ENCODE measurements around the gene GALNT6. TPM values are rescaled to one million over a fixed set of nuclear protein-coding genes. Genes with fewer than 3 reads are reported as not detected.
"Not testable (repeated sequence)": the region's sequence is repeated elsewhere in the genome, so short reads cannot be mapped to it uniquely, and the experiment has no call there.

GALNT6 gene
- total RNA-seq, 1 donor from 2014 or later, result 0.90 TPM

DNA sequence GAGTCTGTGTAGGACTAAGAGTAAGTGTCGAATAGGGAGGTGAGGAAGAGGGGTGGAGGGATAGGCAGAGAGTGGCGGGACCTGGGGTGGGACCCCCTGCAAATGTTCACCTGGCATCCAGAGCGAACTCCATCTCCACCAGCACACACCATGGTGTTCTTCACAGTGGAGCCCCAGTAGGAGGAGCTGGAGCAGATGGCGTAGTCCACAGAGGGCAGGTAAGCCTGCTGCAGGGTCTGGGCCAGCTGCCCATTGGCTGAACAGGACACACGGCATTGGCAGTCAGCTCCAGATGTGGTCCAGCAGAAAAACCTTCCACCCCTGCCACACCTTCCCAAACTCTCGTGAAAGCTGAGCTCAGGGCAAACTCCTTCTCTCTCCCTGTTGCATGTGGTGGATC is 51.5 kb downstream of the GALNT6 start:
- TF ChIP-seq, protein P1, sequence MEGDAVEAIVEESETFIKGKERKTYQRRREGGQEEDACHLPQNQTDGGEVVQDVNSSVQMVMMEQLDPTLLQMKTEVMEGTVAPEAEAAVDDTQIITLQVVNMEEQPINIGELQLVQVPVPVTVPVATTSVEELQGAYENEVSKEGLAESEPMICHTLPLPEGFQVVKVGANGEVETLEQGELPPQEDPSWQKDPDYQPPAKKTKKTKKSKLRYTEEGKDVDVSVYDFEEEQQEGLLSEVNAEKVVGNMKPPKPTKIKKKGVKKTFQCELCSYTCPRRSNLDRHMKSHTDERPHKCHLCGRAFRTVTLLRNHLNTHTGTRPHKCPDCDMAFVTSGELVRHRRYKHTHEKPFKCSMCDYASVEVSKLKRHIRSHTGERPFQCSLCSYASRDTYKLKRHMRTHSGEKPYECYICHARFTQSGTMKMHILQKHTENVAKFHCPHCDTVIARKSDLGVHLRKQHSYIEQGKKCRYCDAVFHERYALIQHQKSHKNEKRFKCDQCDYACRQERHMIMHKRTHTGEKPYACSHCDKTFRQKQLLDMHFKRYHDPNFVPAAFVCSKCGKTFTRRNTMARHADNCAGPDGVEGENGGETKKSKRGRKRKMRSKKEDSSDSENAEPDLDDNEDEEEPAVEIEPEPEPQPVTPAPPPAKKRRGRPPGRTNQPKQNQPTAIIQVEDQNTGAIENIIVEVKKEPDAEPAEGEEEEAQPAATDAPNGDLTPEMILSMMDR (IDR thresholded peaks at IDR 0.05), result no peak
- peaks cover 5% of the 10 kb centered on the region for H3K4me1 Mint-ChIP-seq (ENCODE audit: low read depth)
- no peaks in the 10 kb centered on the region for H3K27me3 Mint-ChIP-seq (ENCODE audit: low read depth)
- no peak overlapping the region for H3K27ac Mint-ChIP-seq (ENCODE audit: unreplicated experiment)
- H3K4me3 Mint-ChIP-seq (ENCODE audit: unreplicated experiment), result no peak overlapping the region
- H3K9me3 Mint-ChIP-seq (ENCODE audit: low read depth), result no peaks in the 10 kb centered on the region
- no peaks in the 10 kb centered on the region for H3K36me3 Mint-ChIP-seq (ENCODE audit: low read depth)
- no peak for DNase-seq (ENCODE audit: low spot score)

DNA sequence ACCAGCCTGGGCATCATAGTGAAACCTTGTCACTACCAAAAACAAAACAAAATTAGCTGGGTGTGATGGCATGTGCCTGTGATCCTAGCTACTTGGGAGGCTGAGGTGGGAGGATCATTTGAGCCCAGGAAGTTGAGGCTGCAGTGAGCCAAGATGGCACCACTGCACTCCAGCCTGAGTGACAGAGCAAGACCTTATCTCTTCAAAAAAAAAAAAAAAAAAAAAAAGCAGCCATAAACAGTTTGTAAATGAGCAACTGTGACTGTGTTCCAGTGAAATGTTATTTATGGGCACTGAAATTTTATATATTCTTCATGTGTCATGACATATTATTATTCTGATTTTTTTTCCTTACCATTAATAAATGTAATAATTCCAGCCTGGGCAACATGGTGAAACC is 53.9 kb downstream of the GALNT6 start:
- not testable (repeated sequence) for H3K9me3 Mint-ChIP-seq (ENCODE audit: low read depth)

DNA sequence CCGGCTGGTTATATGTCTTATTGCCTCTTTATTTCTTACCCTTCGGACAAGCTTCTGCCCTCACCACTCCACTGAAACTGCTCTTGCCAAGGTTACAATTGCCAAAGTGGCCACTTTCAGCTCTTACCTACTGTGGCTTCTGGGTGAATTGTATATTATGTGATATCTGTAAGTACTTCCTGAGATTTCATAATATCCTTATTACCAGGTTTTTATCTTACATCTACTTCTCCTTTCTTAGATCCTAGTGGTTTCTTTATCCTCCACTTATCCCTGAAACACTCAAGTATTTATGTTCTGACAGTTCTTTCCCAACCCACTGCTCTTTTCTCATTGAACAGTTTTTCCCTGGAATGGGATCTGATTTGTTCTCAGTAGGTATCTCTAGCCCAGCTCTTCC is 55.3 kb downstream of the GALNT6 start:
- Mint-ChIP-seq H3K4me3 (ENCODE audit: unreplicated experiment) (no peak overlapping the region), H3K4me1 (ENCODE audit: low read depth) (no peaks in the 10 kb centered on the region), H3K27me3 (ENCODE audit: low read depth) (no peaks in the 10 kb centered on the region), H3K9me3 (ENCODE audit: low read depth) (no peaks in the 10 kb centered on the region), H3K36me3 (ENCODE audit: low read depth) (no peaks in the 10 kb centered on the region), H3K27ac (ENCODE audit: unreplicated experiment) (no peak overlapping the region)
- TF ChIP-seq, protein P1 (IDR thresholded peaks at IDR 0.05), result no peak
- DNase-seq (ENCODE audit: low spot score), result no peak

More for the DNA sequence above, 53.9 kb downstream of the GALNT6 start:
- not testable (repeated sequence) for H3K36me3 Mint-ChIP-seq (ENCODE audit: low read depth); H3K27ac Mint-ChIP-seq (ENCODE audit: unreplicated experiment); H3K4me1 Mint-ChIP-seq (ENCODE audit: low read depth); H3K4me3 Mint-ChIP-seq (ENCODE audit: unreplicated experiment); DNase-seq (ENCODE audit: low spot score); H3K27me3 Mint-ChIP-seq (ENCODE audit: low read depth)

DNA sequence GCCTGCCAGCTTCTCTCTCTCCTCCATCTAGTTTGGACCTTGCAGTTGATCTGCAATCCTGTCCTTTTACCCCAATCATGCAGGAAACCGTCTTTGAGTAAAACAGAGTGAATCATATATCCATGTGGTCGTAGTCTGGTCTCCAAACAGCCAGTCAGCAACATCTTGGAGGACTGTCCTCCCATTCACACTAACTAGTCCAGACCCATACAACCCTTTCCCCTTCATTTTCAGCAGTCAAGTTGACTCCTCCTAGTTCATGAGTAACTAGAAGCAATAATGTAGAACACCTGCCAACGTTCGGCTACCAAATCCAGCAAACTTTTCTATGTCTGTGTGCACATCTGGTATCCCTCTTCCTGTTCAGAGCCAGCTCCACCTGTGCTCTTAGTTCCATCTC is 56.4 kb downstream of the GALNT6 start:
- no peaks in the 10 kb centered on the region for H3K27me3 Mint-ChIP-seq (ENCODE audit: low read depth)
- no peaks in the 10 kb centered on the region for H3K9me3 Mint-ChIP-seq (ENCODE audit: low read depth)
- H3K36me3 Mint-ChIP-seq (ENCODE audit: low read depth), result no peaks in the 10 kb centered on the region
- H3K4me1 Mint-ChIP-seq (ENCODE audit: low read depth), result no peaks in the 10 kb centered on the region
- H3K4me3 Mint-ChIP-seq (ENCODE audit: unreplicated experiment), result no peak overlapping the region
- TF ChIP-seq, protein P1 (IDR thresholded peaks at IDR 0.05), result no peak
- no peak for DNase-seq (ENCODE audit: low spot score)
- H3K27ac Mint-ChIP-seq (ENCODE audit: unreplicated experiment), result no peak overlapping the region

DNA sequence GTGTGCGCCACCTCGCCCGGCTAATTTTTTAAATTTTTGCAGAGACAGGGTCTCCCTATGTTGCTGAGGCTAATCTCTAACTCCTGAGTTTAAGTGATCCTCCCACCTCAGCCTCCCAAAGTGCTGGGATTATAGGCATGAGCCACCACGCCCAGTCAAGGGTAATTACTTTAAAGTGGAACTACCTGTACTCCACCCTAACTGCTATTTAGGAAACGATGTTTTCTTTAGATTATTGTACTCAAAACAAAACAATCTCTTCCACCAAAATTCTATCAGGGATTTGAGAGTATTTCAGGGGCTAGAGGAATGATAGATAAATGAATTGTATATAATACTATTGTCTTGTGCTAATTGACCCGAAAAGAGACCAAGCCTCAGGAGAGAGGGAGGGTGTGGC is 57.7 kb downstream of the GALNT6 start:
- no peaks in the 10 kb centered on the region for H3K9me3 Mint-ChIP-seq (ENCODE audit: low read depth)
- H3K27me3 Mint-ChIP-seq (ENCODE audit: low read depth), result no peaks in the 10 kb centered on the region
- H3K4me3 Mint-ChIP-seq (ENCODE audit: unreplicated experiment), result no peak overlapping the region
- no peaks in the 10 kb centered on the region for H3K36me3 Mint-ChIP-seq (ENCODE audit: low read depth)
- TF ChIP-seq, protein P1 (IDR thresholded peaks at IDR 0.05), result no peak
- DNase-seq (ENCODE audit: low spot score), result no peak
- H3K4me1 Mint-ChIP-seq (ENCODE audit: low read depth), result no peaks in the 10 kb centered on the region
- no peak overlapping the region for H3K27ac Mint-ChIP-seq (ENCODE audit: unreplicated experiment)

DNA sequence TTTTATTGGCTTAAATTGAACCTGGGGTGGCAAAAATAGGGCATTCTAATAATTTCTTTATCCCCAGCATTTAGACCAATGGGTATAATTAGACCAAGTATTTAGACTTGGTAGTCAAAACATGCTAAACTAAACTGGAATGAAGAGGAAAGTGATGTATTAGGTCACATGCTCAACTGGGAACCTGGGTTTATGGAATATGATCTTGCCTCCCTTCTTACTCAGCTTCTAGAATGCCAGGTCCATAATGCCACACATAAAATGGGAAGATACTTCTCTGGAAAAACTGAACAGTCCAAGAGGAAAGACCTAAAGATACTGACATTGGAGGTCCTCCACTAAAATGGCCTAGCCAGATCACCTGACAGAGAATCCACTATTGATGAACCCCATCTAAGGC is 61.0 kb downstream of the GALNT6 start:
- no peaks in the 10 kb centered on the region for H3K36me3 Mint-ChIP-seq (ENCODE audit: low read depth)
- TF ChIP-seq, protein P1 (IDR thresholded peaks at IDR 0.05), result no peak
- no peak for DNase-seq (ENCODE audit: low spot score)
- H3K9me3 Mint-ChIP-seq (ENCODE audit: low read depth), result no peaks in the 10 kb centered on the region
- H3K4me1 Mint-ChIP-seq (ENCODE audit: low read depth), result peaks cover 8% of the 10 kb centered on the region
- H3K27me3 Mint-ChIP-seq (ENCODE audit: low read depth), result no peaks in the 10 kb centered on the region
- H3K27ac Mint-ChIP-seq (ENCODE audit: unreplicated experiment), result no peak overlapping the region
- H3K4me3 Mint-ChIP-seq (ENCODE audit: unreplicated experiment), result no peak overlapping the region

Data from chondrocyte (in vitro differentiated cells).